Endothelial cell of umbilical vein (primary cell): Measurements from ENCODE around the gene PRPF40B. TPM values are rescaled to one million over a fixed set of nuclear protein-coding genes. Genes with fewer than 3 reads are reported as not detected.
A peak's percentile ranks its signal among the peaks of the same experiment; 100 is the strongest.

Experiments used
- BruUV-seq: library from RNA; stranded (reverse); fragments of 400-500 nt; replicated peaks from 2 replicates; lab custom pipeline; 2021; lab: Mats Ljungman, UMichigan
- CTCF ChIA-PET: fragments of 300-600, 350-600 bp; sonication (Branson Sonifier 250); formaldehyde crosslinking; loops from one replicate; lab custom pipeline; 2021; ENCODE audit warnings: antibody characterized with exemption, inconsistent platforms; lab: Charles Lee
- POLR2A ChIA-PET: fragments of 300-600, 350-600 bp; sonication (Branson Sonifier 250); formaldehyde crosslinking; loops from one replicate; lab custom pipeline; 2021; ENCODE audit warnings: antibody characterized with exemption, inconsistent platforms; lab: Charles Lee
- DNase-seq: peaks from one replicate; pipeline ENCODE4 v3.0.0-alpha.2; 2011; ENCODE audit warnings: low read depth, low spot score
- FAIRE-seq: peaks from 2 replicates; lab custom pipeline; 2011; peaks lifted over from hg19 to GRCh38; lab: Jason Lieb, UNC
- H2AFZ ChIP-seq: 2 replicates; pipeline ENCODE4 v1.6.0; 2012; ENCODE audit warnings: low read depth, low read length, control low read depth, inconsistent platforms
- H3K27ac ChIP-seq: 2 replicates; pipeline ENCODE4 v1.5.1; 2011; ENCODE audit warnings: low read depth, mild to moderate bottlenecking, control low read depth, low read length, moderate library complexity; ENCODE audit not compliant: insufficient read depth
- H3K27me3 ChIP-seq, 2 experiments: 2 replicates each; pipeline versions ENCODE4 v1.6.0 to v1.6.1; 2011; ENCODE audit warnings: low read length in 2 of 2, mixed read lengths in 1 of 2; ENCODE audit not compliant: control insufficient read depth in 2 of 2, insufficient read depth in 2 of 2
- H3K36me3 ChIP-seq, 2 experiments: 2 replicates in 1 of 2; 3 replicates in 1 of 2; pipeline ENCODE4 v1.5.1; 2011; ENCODE audit warnings: low read length in 2 of 2, mild to moderate bottlenecking in 1 of 2, moderate library complexity in 1 of 2; ENCODE audit not compliant: control insufficient read depth in 2 of 2, insufficient read depth in 2 of 2; ENCODE audit errors: extremely low read depth in 1 of 2
- H3K4me1 ChIP-seq: 3 replicates; pipeline ENCODE4 v1.5.1; 2011; ENCODE audit warnings: mild to moderate bottlenecking, low read length; ENCODE audit not compliant: control insufficient read depth, insufficient read depth; ENCODE audit errors: extremely low read depth
- H3K4me2 ChIP-seq: 2 replicates; pipeline ENCODE4 v1.6.1; 2011; ENCODE audit warnings: low read length, control low read depth, mixed read lengths; ENCODE audit not compliant: insufficient read depth
- H3K4me3 ChIP-seq, 3 experiments: fragments of 200-600 bp in 1 of 3; sonication (generic), shearing (Covaris generic) in 1 of 3; replicated peaks in 1 of 3; 2 replicates each; pipeline ENCODE4 v1.5.1; 2011 to 2016; ENCODE audit warnings: control low read depth in 3 of 3, low read length in 3 of 3, mild to moderate bottlenecking in 2 of 3, inconsistent platforms in 1 of 3, low read depth in 1 of 3, moderate library complexity in 1 of 3; ENCODE audit not compliant: insufficient read depth in 1 of 3
- H3K79me2 ChIP-seq: 2 replicates; pipeline ENCODE4 v1.6.0; 2012; ENCODE audit warnings: low read length, inconsistent platforms; ENCODE audit not compliant: control insufficient read depth, insufficient read depth
- H3K9ac ChIP-seq: replicated peaks from 2 replicates; pipeline ENCODE3; 2011; ENCODE audit warnings: low read length, control low read depth; ENCODE audit not compliant: insufficient read depth; ENCODE audit errors: extremely low read depth
- H3K9me1 ChIP-seq: replicated peaks from 3 replicates; pipeline ENCODE4 v1.6.0; 2011; ENCODE audit warnings: mild to moderate bottlenecking, low read length; ENCODE audit not compliant: control insufficient read depth, insufficient read depth; ENCODE audit errors: extremely low read depth
- H3K9me3 ChIP-seq: replicated peaks from 2 replicates; pipeline ENCODE4 v1.5.1; 2012; ENCODE audit warnings: low read length, inconsistent platforms; ENCODE audit not compliant: control insufficient read depth, insufficient read depth
- H4K20me1 ChIP-seq: replicated peaks from 2 replicates; pipeline ENCODE3; 2011; ENCODE audit warnings: mild to moderate bottlenecking, low read length; ENCODE audit not compliant: control insufficient read depth, insufficient read depth; ENCODE audit errors: extremely low read depth
- CTCF ChIP-seq, 2 donors: IDR thresholded peaks; 1 replicate in 1 of 2; 2 replicates in 1 of 2; pipeline ENCODE4 v1.5.1; 2011; ENCODE audit warnings: low read length in 2 of 2, mild to moderate bottlenecking in 2 of 2, moderate library complexity in 2 of 2, control low read depth in 1 of 2, inconsistent platforms in 1 of 2, low read depth in 1 of 2; ENCODE audit not compliant: insufficient read depth in 1 of 2; ENCODE audit errors: extremely low read depth in 1 of 2
- FOS ChIP-seq: IDR thresholded peaks from 2 replicates; pipeline ENCODE4 v1.6.1; 2011; ENCODE audit warnings: mild to moderate bottlenecking, low read length, moderate library complexity, borderline replicate concordance; ENCODE audit not compliant: insufficient read depth
- JUN ChIP-seq: IDR thresholded peaks from 2 replicates; pipeline ENCODE4 v1.6.1; 2011; ENCODE audit warnings: borderline replicate concordance, low read depth; ENCODE audit not compliant: insufficient read length, insufficient read depth
- MAX ChIP-seq: IDR thresholded peaks from 2 replicates; pipeline ENCODE4 v1.6.1; 2011; ENCODE audit not compliant: insufficient read depth, insufficient read length
- POLR2AphosphoS5 ChIP-seq: IDR thresholded peaks from 2 replicates; pipeline ENCODE4 v1.6.1; 2012; ENCODE audit warnings: low read depth, mild to moderate bottlenecking, control low read depth, low read length, moderate library complexity; ENCODE audit not compliant: insufficient read depth
- dilution Hi-C: fragments of 300-500 bp; cut with MboI; formaldehyde crosslinking; loops from one replicate; pipeline ENCODE4 v1.15.0; 2019; ENCODE audit warnings: low sequenced_read_pairs; ENCODE audit not compliant: extremely low pct_ligation_motif_present
- intact Hi-C: fragments of 100-400 bp; cut with micrococcal nuclease; formaldehyde crosslinking; loops from one replicate; pipeline ENCODE4 v1.10.0; 2022
- polyA plus RNA-seq, 4 experiments: library from polyadenylated mRNA; depleted of rRNA in 3 of 4; stranded (reverse) in 3 of 4; unstranded in 1 of 4; fragments of >200 nt; gene quantifications; 2 replicates each; pipeline versions ENCODE4 v1.2.1 to v1.2.3, GENCODE V29; 2011 to 2012; ENCODE audit warnings: missing spikeins in 1 of 4
- total RNA-seq: library from RNA; stranded (reverse); gene quantifications from 2 replicates; pipeline ENCODE4 v1.2.3, GENCODE V29; 2021

Gene PRPF40B
- total and polyA plus RNA-seq, 2 donors (not counting 3 experiments of a cell fraction or from before 2014, with no cell fraction given), result 5.4 to 9.9 TPM

GRCh38 chr12:49671031-49671765 lies 47.8 kb downstream of the PRPF40B start:
- peaks cover 48% of the 10 kb centered on the region for H3K4me1 ChIP-seq
- H3K27ac ChIP-seq, result peak overlapping the region; percentile 91

More at GRCh38 chr12:49671031-49671765, 47.8 kb downstream of the PRPF40B start:
- ChIA-PET POLR2A (no interaction called here), CTCF (interaction anchor here (0.9 to 6.2 kb wide), 6 partner anchors 8 to 35 kb away, joined by 4 to 30 read pairs (median 21); partner anchors contain the start of gene FMNL3)
- H3K79me2 ChIP-seq, result peaks cover 52% of the 10 kb centered on the region
- FAIRE-seq, result peak; percentile 81
- intact Hi-C loops (no loop called here), dilution Hi-C loops (no loop called here)
- peaks cover 0 to 2% of the 10 kb centered on the region in 2 experiments for H3K36me3 ChIP-seq
- H3K9me1 ChIP-seq, result no peaks in the 10 kb centered on the region
- TF ChIP-seq CTCF (IDR thresholded peaks at IDR 0.05; ENCODE audit: extremely low read depth in 1 of 2, insufficient read depth in 1 of 2, low read depth in 1 of 2, low read length in 2 of 2) (no peak), MAX (no peak), POLR2AphosphoS5 (no peak), JUN (no peak), FOS (no peak)
- no peaks in the 10 kb centered on the region for H3K9me3 ChIP-seq
- DNase-seq, result peak; percentile 39
- H3K9ac ChIP-seq, result peak overlapping the region; percentile 26
- H4K20me1 ChIP-seq, result no peaks in the 10 kb centered on the region
- H3K4me3 ChIP-seq, result peak overlapping the region in 1 of 3 experiments; percentile 1
- no TSS peak for BruUV-seq
- H2AFZ ChIP-seq, result no peak overlapping the region
- no peaks in the 10 kb centered on the region for H3K27me3 ChIP-seq
- H3K4me2 ChIP-seq, result peak overlapping the region; percentile 37
